Suprapubic skin (tissue), 3 donors: ENCODE data around the gene DCDC2C.

Experiments used
- CTCF ChIP-seq, 2 donors: fragments of 200-600 bp in 1 of 2; fragments of 450-650 bp in 1 of 2; sonication (generic) in 1 of 2; IDR thresholded peaks; one replicate each; pipeline ENCODE4 v1.5.1; 2016 to 2019; ENCODE audit warnings: antibody characterized with exemption in 2 of 2, mild to moderate bottlenecking in 1 of 2, moderate library complexity in 1 of 2
- POLR2A ChIP-seq, 2 donors: fragments of 450-650 bp; IDR thresholded peaks; one replicate each; pipeline ENCODE4 v1.6.1; 2017; ENCODE audit warnings: antibody characterized with exemption in 2 of 2, mild to moderate bottlenecking in 2 of 2, moderate library complexity in 2 of 2

- no peak for TF ChIP-seq CTCF (IDR thresholded peaks at IDR 0.05)
- TF ChIP-seq POLR2A (IDR thresholded peaks at IDR 0.05): no peak
These were observed 45.5 kb upstream of the DCDC2C start, which contains the start of gene ALLC for GRCh38 chr2:3657881-3658280.
